Duodenal mucosa (tissue), 2 donors: ENCODE results near the gene SYNJ2.

Experiments used
- H3K27ac ChIP-seq: one replicate; pipeline ENCODE4 v1.7.0; 2013; ENCODE audit warnings: low read depth, low read length
- H3K27me3 ChIP-seq, 2 donors: one replicate each; pipeline ENCODE4 v1.7.0; 2013; ENCODE audit warnings: low read length in 2 of 2, control low read depth in 1 of 2; ENCODE audit not compliant: insufficient read depth in 2 of 2, control insufficient read depth in 1 of 2
- H3K36me3 ChIP-seq, 2 donors: one replicate each; pipeline ENCODE4 v1.7.0; 2013; ENCODE audit warnings: low read length in 2 of 2, control low read depth in 1 of 2; ENCODE audit not compliant: insufficient read depth in 2 of 2, control insufficient read depth in 1 of 2
- H3K4me1 ChIP-seq, 2 donors: one replicate each; pipeline ENCODE4 v1.7.0; 2013; ENCODE audit warnings: low read length in 2 of 2, control low read depth in 1 of 2; ENCODE audit not compliant: insufficient read depth in 2 of 2, control insufficient read depth in 1 of 2
- H3K4me3 ChIP-seq, 2 donors: one replicate each; pipeline ENCODE4 v1.7.0; 2013; ENCODE audit warnings: low read length in 2 of 2, low read depth in 1 of 2
- H3K9ac ChIP-seq, 2 donors: one replicate each; pipeline ENCODE4 v1.7.0; 2013; ENCODE audit warnings: low read length in 2 of 2, low read depth in 1 of 2
- H3K9me3 ChIP-seq, 2 donors: one replicate each; pipeline ENCODE4 v1.7.0; 2013; ENCODE audit warnings: low read length in 2 of 2, control low read depth in 1 of 2; ENCODE audit not compliant: control insufficient read depth in 1 of 2

The SYNJ2 gene

GRCh38 chr6:158092806-158093205, 111.1 kb downstream of the SYNJ2 start:
- Histone ChIP-seq H3K27me3 (no peaks in the 10 kb centered on the region), H3K4me3 (no peak overlapping the region), H3K4me1 (no peaks in the 10 kb centered on the region), H3K9me3 (no peaks in the 10 kb centered on the region), H3K9ac (no peak overlapping the region), H3K36me3 (peaks cover 41 to 61% of the 10 kb centered on the region in 2 donors), H3K27ac (no peak overlapping the region)

GRCh38 chr6:158095031-158095430, 113.4 kb downstream of the SYNJ2 start:
- no peak overlapping the region for H3K9ac ChIP-seq
- H3K27me3 ChIP-seq = no peaks in the 10 kb centered on the region
- H3K4me3 ChIP-seq = no peak overlapping the region
- no peak overlapping the region for H3K27ac ChIP-seq
- H3K36me3 ChIP-seq = peaks cover 32 to 45% of the 10 kb centered on the region in 2 donors
- H3K4me1 ChIP-seq = no peaks in the 10 kb centered on the region
- no peaks in the 10 kb centered on the region for H3K9me3 ChIP-seq

- H3K36me3 ChIP-seq = peaks cover 32 to 45% of the 10 kb centered on the region in 2 donors
- H3K9ac ChIP-seq = no peak overlapping the region
- no peak overlapping the region for H3K27ac ChIP-seq
- H3K4me3 ChIP-seq = no peak overlapping the region
- no peaks in the 10 kb centered on the region for H3K27me3 ChIP-seq
- no peaks in the 10 kb centered on the region for H3K9me3 ChIP-seq
- no peaks in the 10 kb centered on the region for H3K4me1 ChIP-seq
These were observed 114.0 kb downstream of the SYNJ2 start for GRCh38 chr6:158095671-158096070.

GRCh38 chr6:158103228-158103627, 121.6 kb downstream of the SYNJ2 start:
- H3K36me3 ChIP-seq = no peaks in the 10 kb centered on the region
- no peak overlapping the region for H3K4me3 ChIP-seq
- no peaks in the 10 kb centered on the region for H3K27me3 ChIP-seq
- no peaks in the 10 kb centered on the region for H3K9me3 ChIP-seq
- H3K4me1 ChIP-seq = no peaks in the 10 kb centered on the region
- no peak overlapping the region for H3K27ac ChIP-seq
- no peak overlapping the region for H3K9ac ChIP-seq

- Histone ChIP-seq H3K27me3 (no peaks in the 10 kb centered on the region), H3K36me3 (peaks cover 0 to under 1% of the 10 kb centered on the region in 2 donors), H3K27ac (no peak overlapping the region), H3K9me3 (no peaks in the 10 kb centered on the region), H3K9ac (no peak overlapping the region), H3K4me1 (no peaks in the 10 kb centered on the region), H3K4me3 (no peak overlapping the region)
These were observed 123.0 kb downstream of the SYNJ2 start for GRCh38 chr6:158104696-158105095.

- no peaks in the 10 kb centered on the region for H3K9me3 ChIP-seq
- H3K27ac ChIP-seq = no peak overlapping the region
- H3K27me3 ChIP-seq = no peaks in the 10 kb centered on the region
- no peak overlapping the region for H3K9ac ChIP-seq
- H3K36me3 ChIP-seq = peaks cover 0 to 3% of the 10 kb centered on the region in 2 donors
- H3K4me3 ChIP-seq = no peak overlapping the region
- no peaks in the 10 kb centered on the region for H3K4me1 ChIP-seq
These were observed 128.1 kb downstream of the SYNJ2 start for GRCh38 chr6:158109748-158110147.

- H3K27ac ChIP-seq = no peak overlapping the region
- H3K36me3 ChIP-seq = peaks cover 4 to 8% of the 10 kb centered on the region in 2 donors
- no peaks in the 10 kb centered on the region for H3K9me3 ChIP-seq
- no peak overlapping the region for H3K9ac ChIP-seq
- H3K27me3 ChIP-seq = no peaks in the 10 kb centered on the region
- H3K4me1 ChIP-seq = no peaks in the 10 kb centered on the region
- H3K4me3 ChIP-seq = no peak overlapping the region
These were observed 129.3 kb downstream of the SYNJ2 start for GRCh38 chr6:158110986-158111385.

- Histone ChIP-seq H3K36me3 (peaks cover 5 to 8% of the 10 kb centered on the region in 2 donors), H3K9me3 (no peaks in the 10 kb centered on the region), H3K27me3 (no peaks in the 10 kb centered on the region), H3K9ac (no peak overlapping the region), H3K4me3 (no peak overlapping the region), H3K4me1 (no peaks in the 10 kb centered on the region), H3K27ac (no peak overlapping the region)
These were observed 130.3 kb downstream of the SYNJ2 start for GRCh38 chr6:158111987-158112386.

GRCh38 chr6:158113802-158114201, 132.1 kb downstream of the SYNJ2 start:
- Histone ChIP-seq H3K9me3 (no peaks in the 10 kb centered on the region), H3K27ac (no peak overlapping the region), H3K9ac (no peak overlapping the region), H3K4me1 (no peaks in the 10 kb centered on the region), H3K27me3 (no peaks in the 10 kb centered on the region), H3K36me3 (peaks cover 5 to 8% of the 10 kb centered on the region in 2 donors), H3K4me3 (no peak overlapping the region)

- no peak overlapping the region for H3K4me3 ChIP-seq
- H3K36me3 ChIP-seq = peaks cover 5% of the 10 kb centered on the region in 2 donors
- H3K9ac ChIP-seq = no peak overlapping the region
- no peaks in the 10 kb centered on the region for H3K27me3 ChIP-seq
- no peaks in the 10 kb centered on the region for H3K4me1 ChIP-seq
- no peak overlapping the region for H3K27ac ChIP-seq
- no peaks in the 10 kb centered on the region for H3K9me3 ChIP-seq
These were observed 133.4 kb downstream of the SYNJ2 start for GRCh38 chr6:158115102-158115501.

GRCh38 chr6:158115508-158115907, 133.8 kb downstream of the SYNJ2 start:
- Histone ChIP-seq H3K27ac (no peak overlapping the region), H3K4me3 (no peak overlapping the region), H3K9ac (no peak overlapping the region), H3K27me3 (no peaks in the 10 kb centered on the region), H3K9me3 (no peaks in the 10 kb centered on the region), H3K4me1 (no peaks in the 10 kb centered on the region), H3K36me3 (peaks cover 5% of the 10 kb centered on the region in 2 donors)
